ENCODE data around the gene KDM1B.

The KDM1B gene

GRCh38 chr6:18210707-18211106 lies 55.5 kb downstream of the KDM1B start:
- Histone ChIP-seq H3K4me1 (peaks cover 22 to 26% (median 24%) of the 10 kb centered on the region in 10 experiments), H4K20me1 (no peaks in the 10 kb centered on the region), H3K9ac (no peak overlapping the region), H3K27me3 (no peaks in the 10 kb centered on the region), H3K9me3 (replicated peaks in 1 of 11) (no peaks in the 10 kb centered on the region), H3K4me3 (no peak overlapping the region), H3K36me3 (peaks cover 33 to 68% (median 50%) of the 10 kb centered on the region in 11 experiments), H3K4me2 (no peak overlapping the region), H3K27ac (no peak overlapping the region)
- no peak for TF ChIP-seq Cebpa-rat (IDR thresholded peaks at IDR 0.05)

GRCh38 chr6:18211338-18211737 lies 56.1 kb downstream of the KDM1B start:
- Histone ChIP-seq H3K4me1 (peaks cover 29 to 33% (median 31%) of the 10 kb centered on the region in 10 experiments), H3K9me3 (replicated peaks in 1 of 11) (no peaks in the 10 kb centered on the region), H3K27me3 (no peaks in the 10 kb centered on the region), H3K36me3 (peaks cover 27 to 62% (median 44%) of the 10 kb centered on the region in 11 experiments), H3K4me2 (no peak overlapping the region), H3K9ac (no peak overlapping the region), H3K4me3 (no peak overlapping the region), H4K20me1 (no peaks in the 10 kb centered on the region), H3K27ac (no peak overlapping the region)
- TF ChIP-seq Cebpa-rat (IDR thresholded peaks at IDR 0.05): no peak

- Histone ChIP-seq H3K4me3 (no peak overlapping the region), H3K27me3 (no peaks in the 10 kb centered on the region), H3K27ac (no peak overlapping the region), H4K20me1 (no peaks in the 10 kb centered on the region), H3K4me2 (no peak overlapping the region), H3K36me3 (peaks cover 20 to 61% (median 41%) of the 10 kb centered on the region in 11 experiments), H3K9ac (no peak overlapping the region), H3K4me1 (peaks cover 37 to 41% (median 39%) of the 10 kb centered on the region in 10 experiments), H3K9me3 (replicated peaks in 1 of 11) (no peaks in the 10 kb centered on the region)
- TF ChIP-seq Cebpa-rat (IDR thresholded peaks at IDR 0.05): no peak
Measured at GRCh38 chr6:18212231-18212630, 57.0 kb downstream of the KDM1B start.

GRCh38 chr6:18213439-18213838 lies 58.2 kb downstream of the KDM1B start:
- H3K4me3 ChIP-seq: no peak overlapping the region
- peaks cover 26 to 58% (median 40%) of the 10 kb centered on the region in 11 experiments; a peak in 21 of 22 replicates for H3K36me3 ChIP-seq
- H3K27ac ChIP-seq: peak overlapping the region in 3 of 11 experiments; percentile 18 to 80 (median 47); a peak in 3 of 22 replicates
- no peaks in the 10 kb centered on the region for H3K27me3 ChIP-seq
- H3K9me3 ChIP-seq (replicated peaks in 1 of 11): peaks cover 0 to 9% (median 0%) of the 10 kb centered on the region in 11 experiments; a peak in 2 of 22 replicates
- peaks cover 37 to 46% (median 40%) of the 10 kb centered on the region in 10 experiments for H3K4me1 ChIP-seq
- no peaks in the 10 kb centered on the region for H4K20me1 ChIP-seq
- peak overlapping the region; percentile 75 to 97 (median 86) for H3K4me2 ChIP-seq
- no peak overlapping the region for H3K9ac ChIP-seq
- TF ChIP-seq Cebpa-rat (IDR thresholded peaks at IDR 0.05): no peak

- Histone ChIP-seq H3K9ac (peak overlapping the region in 8 of 11 experiments; percentile 2 to 55 (median 11); a peak in 6 of 22 replicates), H3K27me3 (no peaks in the 10 kb centered on the region), H4K20me1 (no peaks in the 10 kb centered on the region), H3K4me2 (peak overlapping the region; percentile 75 to 97 (median 86)), H3K27ac (peak overlapping the region in 6 of 11 experiments; percentile 18 to 80 (median 59); a peak in 14 of 22 replicates), H3K4me3 (peak overlapping the region in 1 of 10 experiments; percentile 1; a peak in 1 of 20 replicates), H3K9me3 (replicated peaks in 1 of 11) (peaks cover 0 to 9% (median 0%) of the 10 kb centered on the region in 11 experiments; a peak in 2 of 22 replicates), H3K36me3 (peaks cover 29 to 64% (median 45%) of the 10 kb centered on the region in 11 experiments; a peak in 21 of 22 replicates), H3K4me1 (peaks cover 37 to 46% (median 40%) of the 10 kb centered on the region in 10 experiments)
- no peak for TF ChIP-seq Cebpa-rat (IDR thresholded peaks at IDR 0.05)
Measured at GRCh38 chr6:18214003-18214402, 58.8 kb downstream of the KDM1B start.

- peak overlapping the region in 7 of 10 experiments; percentile 24 to 47 (median 36); a peak in 12 of 20 replicates for H3K4me3 ChIP-seq
- peak overlapping the region; percentile 75 to 97 (median 86) for H3K4me2 ChIP-seq
- peaks cover 0 to 9% (median 0%) of the 10 kb centered on the region in 11 experiments; a peak in 2 of 22 replicates for H3K9me3 ChIP-seq (replicated peaks in 1 of 11)
- H3K9ac ChIP-seq: peak overlapping the region in 10 of 11 experiments; percentile 13 to 76 (median 52); a peak in 16 of 22 replicates
- no peak for TF ChIP-seq Cebpa-rat (IDR thresholded peaks at IDR 0.05)
- H3K4me1 ChIP-seq: peaks cover 37 to 46% (median 40%) of the 10 kb centered on the region in 10 experiments
- peaks cover 20 to 64% (median 46%) of the 10 kb centered on the region in 11 experiments for H3K36me3 ChIP-seq
- no peaks in the 10 kb centered on the region for H4K20me1 ChIP-seq
- H3K27me3 ChIP-seq: no peaks in the 10 kb centered on the region
- peak overlapping the region in 10 of 11 experiments; percentile 9 to 80 (median 72); a peak in 19 of 22 replicates for H3K27ac ChIP-seq
Measured at GRCh38 chr6:18215436-18215835, 60.2 kb downstream of the KDM1B start.

- Histone ChIP-seq H3K4me3 (peak overlapping the region in 1 of 10 experiments; percentile 47; a peak in 1 of 20 replicates), H3K27me3 (no peaks in the 10 kb centered on the region), H3K4me2 (peak overlapping the region; percentile 75 to 97 (median 86)), H4K20me1 (0 out of 22 replicates have a peak, but pooled peaks cover 0 to 8% (median 0%) of the 10 kb centered on the region in 11 experiments), H3K27ac (peak overlapping the region in 9 of 11 experiments; percentile 9 to 80 (median 73); a peak in 16 of 22 replicates), H3K9ac (peak overlapping the region in 5 of 11 experiments; percentile 48 to 76 (median 64); a peak in 7 of 22 replicates), H3K9me3 (replicated peaks in 1 of 11) (peaks cover 0 to 9% (median 0%) of the 10 kb centered on the region in 11 experiments; a peak in 2 of 22 replicates), H3K4me1 (peaks cover 37 to 46% (median 40%) of the 10 kb centered on the region in 10 experiments), H3K36me3 (peaks cover 27 to 65% (median 52%) of the 10 kb centered on the region in 11 experiments)
- no peak for TF ChIP-seq Cebpa-rat (IDR thresholded peaks at IDR 0.05)
Measured at GRCh38 chr6:18216411-18216810, 61.2 kb downstream of the KDM1B start.

- Histone ChIP-seq H3K4me1 (peaks cover 37 to 46% (median 39%) of the 10 kb centered on the region in 10 experiments), H3K9ac (no peak overlapping the region), H3K27me3 (no peaks in the 10 kb centered on the region), H4K20me1 (0 out of 22 replicates have a peak, but pooled peaks cover 0 to 8% (median 0%) of the 10 kb centered on the region in 11 experiments), H3K4me3 (no peak overlapping the region), H3K9me3 (replicated peaks in 1 of 11) (peaks cover 0 to 9% (median 0%) of the 10 kb centered on the region in 11 experiments; a peak in 2 of 22 replicates), H3K4me2 (no peak overlapping the region), H3K36me3 (peaks cover 43 to 68% (median 59%) of the 10 kb centered on the region in 11 experiments), H3K27ac (no peak overlapping the region)
- TF ChIP-seq Cebpa-rat (IDR thresholded peaks at IDR 0.05): no peak
Measured at GRCh38 chr6:18218233-18218632, 63.0 kb downstream of the KDM1B start.

- no peaks in the 10 kb centered on the region for H3K27me3 ChIP-seq
- peaks cover 24 to 32% (median 27%) of the 10 kb centered on the region in 10 experiments for H3K4me1 ChIP-seq
- H3K9me3 ChIP-seq (replicated peaks in 1 of 11): peaks cover 0 to 9% (median 0%) of the 10 kb centered on the region in 11 experiments; a peak in 2 of 22 replicates
- no peak overlapping the region for H3K4me3 ChIP-seq
- no peak overlapping the region for H3K4me2 ChIP-seq
- peaks cover 56 to 81% (median 72%) of the 10 kb centered on the region in 11 experiments for H3K36me3 ChIP-seq
- no peak for TF ChIP-seq Cebpa-rat (IDR thresholded peaks at IDR 0.05)
- no peak overlapping the region for H3K27ac ChIP-seq
- peaks cover 0 to 8% (median 0%) of the 10 kb centered on the region in 11 experiments; a peak in 2 of 22 replicates for H4K20me1 ChIP-seq
- no peak overlapping the region for H3K9ac ChIP-seq
Measured at GRCh38 chr6:18219591-18219990, 64.4 kb downstream of the KDM1B start.
